ENCODE measurements around the gene SND1. TPM values are rescaled to one million over a fixed set of nuclear protein-coding genes. Genes with fewer than 3 reads are reported as not detected.

SND1 gene
- polyA plus RNA-seq, 4 donors: 47.2 to 148 (median 92.2) TPM

DNA sequence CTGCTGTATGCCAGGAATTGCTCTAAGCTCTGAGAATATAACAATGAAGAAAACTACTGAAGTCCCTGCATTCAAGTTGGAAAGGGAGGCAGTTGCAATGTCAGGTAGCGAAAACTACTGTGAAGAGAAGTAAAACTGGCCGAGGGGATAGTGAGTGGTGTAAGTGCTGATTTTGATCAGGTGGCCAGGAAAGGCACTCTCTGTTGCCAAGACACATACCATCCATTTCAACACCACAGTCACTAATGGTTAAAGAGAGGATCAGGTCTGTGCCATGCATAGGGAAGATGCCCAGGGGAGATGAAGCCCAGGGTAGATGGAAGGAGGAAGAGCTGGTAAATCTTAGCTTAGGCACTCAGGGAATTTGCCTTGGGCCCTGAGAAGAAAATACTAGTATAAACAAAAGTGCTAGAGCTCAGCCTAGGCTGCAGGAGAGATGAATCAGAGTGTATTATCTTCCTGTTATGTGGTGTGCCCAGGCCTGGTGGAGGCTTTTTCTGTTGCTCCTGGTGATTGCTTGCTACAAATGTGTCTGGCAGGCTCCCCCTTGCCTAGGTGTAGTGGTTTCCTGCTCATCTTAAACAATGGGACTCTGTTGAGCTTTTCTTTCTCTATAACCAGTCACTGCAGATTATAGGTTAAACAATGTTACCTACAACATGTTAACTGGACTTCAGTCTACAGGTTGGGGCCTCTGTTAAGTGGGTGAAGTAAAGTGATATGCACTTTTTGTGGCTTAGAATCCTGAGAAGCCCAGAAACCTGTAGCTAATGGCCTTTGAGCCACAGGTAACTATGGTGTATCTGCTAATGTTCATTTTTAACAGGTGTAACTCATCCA, 253.7 kb downstream of the SND1 start:
- Histone ChIP-seq H3K27ac (ENCODE audit: low read depth in 1 of 3, low read length in 2 of 3) (peak overlapping the region in 1 of 3 donors; percentile 66), H3K27me3 (ENCODE audit: control insufficient read depth in 3 of 3, insufficient read depth in 3 of 3, low read length in 3 of 3) (no peaks in the 10 kb centered on the region), H3K9me3 (ENCODE audit: control insufficient read depth in 2 of 2, insufficient read depth in 1 of 2, low read depth in 1 of 2, low read length in 1 of 2) (no peaks in the 10 kb centered on the region), H3K4me1 (ENCODE audit: control insufficient read depth in 3 of 3, insufficient read depth in 2 of 3, low read depth in 1 of 3, low read length in 2 of 3) (peaks cover 4 to 59% (median 15%) of the 10 kb centered on the region in 3 donors), H3K4me3 (ENCODE audit: low read depth in 1 of 3, low read length in 3 of 3) (no peak overlapping the region), H3K36me3 (ENCODE audit: control insufficient read depth in 3 of 3, insufficient read depth in 2 of 3, low read depth in 1 of 3, low read length in 3 of 3) (peaks cover 0 to 1% (median 0%) of the 10 kb centered on the region in 3 donors)
- DNase-seq (peak in 1 of 2 donors; percentile 58), FAIRE-seq (no peak)
- 86 to 92% (median 88%) methylated on average over 2 of the region's 2 CpGs for WGBS, 3 donors

DNA sequence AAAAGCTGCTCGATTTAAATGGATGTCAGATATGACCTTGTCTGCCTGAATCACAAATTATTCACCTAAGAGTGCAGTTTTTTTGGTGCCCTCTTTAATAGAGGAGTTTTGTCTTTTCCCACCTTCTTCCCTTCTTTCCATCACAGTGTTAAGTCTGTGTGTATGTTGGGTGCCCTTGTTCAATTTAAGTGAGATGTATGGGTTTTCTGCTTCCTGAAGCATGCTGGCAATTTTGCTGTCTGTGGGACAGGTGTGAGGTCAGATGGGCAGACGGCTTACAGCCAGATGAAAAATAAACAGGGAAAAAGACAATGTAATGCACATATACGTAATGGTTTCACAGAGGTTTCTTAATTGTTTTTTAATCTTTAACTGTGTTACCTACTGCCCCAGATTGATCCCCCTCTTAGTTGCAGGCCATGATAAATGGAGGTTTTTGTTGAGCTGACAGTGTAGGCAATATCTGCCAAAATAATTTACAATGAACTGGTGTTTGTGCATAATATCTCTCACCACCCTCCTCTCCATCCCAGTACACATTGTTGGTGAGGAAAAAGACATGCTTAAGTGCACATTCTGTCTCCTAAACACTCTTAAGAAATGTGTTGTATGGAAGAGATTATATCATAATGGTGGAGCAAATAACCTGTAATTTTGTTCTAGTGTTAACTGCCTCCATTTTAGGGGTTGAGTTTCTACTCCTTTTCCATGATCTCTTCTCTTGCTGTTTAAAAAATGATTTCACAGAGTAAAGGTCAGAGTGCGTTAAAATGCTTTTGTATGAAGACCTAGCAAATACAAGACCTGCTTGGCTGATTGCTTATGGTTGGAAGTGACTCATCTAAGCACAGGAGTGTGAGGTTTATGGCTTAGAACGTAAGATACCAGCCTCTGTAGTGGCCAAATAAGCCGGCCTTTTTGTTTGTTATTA, 255.4 kb downstream of the SND1 start:
- H3K36me3 ChIP-seq (ENCODE audit: control insufficient read depth in 3 of 3, insufficient read depth in 2 of 3, low read depth in 1 of 3, low read length in 3 of 3): peaks cover 0 to 5% (median 0%) of the 10 kb centered on the region in 3 donors
- peak overlapping the region in 1 of 3 donors; percentile 66 for H3K27ac ChIP-seq (ENCODE audit: low read depth in 1 of 3, low read length in 2 of 3)
- H3K4me3 ChIP-seq (ENCODE audit: low read depth in 1 of 3, low read length in 3 of 3): no peak overlapping the region
- WGBS, 3 donors: 29 to 63% (median 35%) methylated on average over 6 of the region's 6 CpGs
- no peaks in the 10 kb centered on the region for H3K27me3 ChIP-seq (ENCODE audit: control insufficient read depth in 3 of 3, insufficient read depth in 3 of 3, low read length in 3 of 3)
- no peaks in the 10 kb centered on the region for H3K9me3 ChIP-seq (ENCODE audit: control insufficient read depth in 2 of 2, insufficient read depth in 1 of 2, low read depth in 1 of 2, low read length in 1 of 2)
- peaks cover 2 to 47% (median 8%) of the 10 kb centered on the region in 3 donors for H3K4me1 ChIP-seq (ENCODE audit: control insufficient read depth in 3 of 3, insufficient read depth in 2 of 3, low read depth in 1 of 3, low read length in 2 of 3)
- DNase-seq (peak; percentile 80 to 84), FAIRE-seq (no peak)

DNA sequence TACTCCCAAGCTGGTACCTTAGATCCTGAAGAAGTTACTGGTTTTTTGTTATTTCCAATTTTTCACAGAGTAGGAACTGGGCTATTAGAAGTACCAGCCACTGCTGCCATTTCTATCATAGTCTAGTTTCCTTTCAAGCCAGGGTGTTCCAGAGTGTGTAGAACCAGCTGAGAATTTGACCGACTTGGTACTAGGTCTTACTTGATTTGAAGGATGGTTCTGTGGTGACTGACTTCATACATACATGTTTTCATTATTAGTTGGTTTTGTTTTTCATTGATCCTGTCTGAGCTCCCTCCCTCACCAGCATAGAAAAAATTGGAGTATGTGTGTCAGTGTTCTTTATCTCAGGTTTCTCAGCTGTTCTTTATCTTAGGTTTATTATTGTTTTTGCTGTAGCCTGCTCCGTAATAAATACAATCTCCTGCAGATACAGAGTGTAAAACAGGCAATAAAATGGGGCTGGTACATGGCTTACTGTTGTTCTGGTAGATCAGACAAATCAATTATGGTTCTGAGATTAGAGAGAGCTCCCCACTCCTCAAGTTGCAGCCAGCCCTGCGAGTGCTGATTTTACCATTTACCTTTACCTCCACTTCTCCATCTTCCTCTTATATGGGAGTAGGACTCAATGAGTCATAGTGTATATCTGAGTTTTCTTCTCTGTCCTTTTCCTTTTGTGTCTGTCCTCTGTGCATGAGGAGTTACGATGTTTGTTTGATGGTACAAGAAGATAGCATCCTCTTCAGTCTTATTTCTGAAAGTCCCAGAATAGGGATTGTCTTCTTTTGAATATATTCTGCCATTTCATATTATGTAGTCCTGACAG, 256.6 kb downstream of the SND1 start:
- Histone ChIP-seq H3K27ac (ENCODE audit: low read depth in 1 of 3, low read length in 2 of 3) (peak overlapping the region in 1 of 3 donors; percentile 66), H3K36me3 (ENCODE audit: control insufficient read depth in 3 of 3, insufficient read depth in 2 of 3, low read depth in 1 of 3, low read length in 3 of 3) (peaks cover 0 to 5% (median 0%) of the 10 kb centered on the region in 3 donors), H3K4me1 (ENCODE audit: control insufficient read depth in 3 of 3, insufficient read depth in 2 of 3, low read depth in 1 of 3, low read length in 2 of 3) (peaks cover 7 to 51% (median 8%) of the 10 kb centered on the region in 3 donors), H3K4me3 (ENCODE audit: low read depth in 1 of 3, low read length in 3 of 3) (no peak overlapping the region), H3K27me3 (ENCODE audit: control insufficient read depth in 3 of 3, insufficient read depth in 3 of 3, low read length in 3 of 3) (no peaks in the 10 kb centered on the region), H3K9me3 (ENCODE audit: control insufficient read depth in 2 of 2, insufficient read depth in 1 of 2, low read depth in 1 of 2, low read length in 1 of 2) (no peaks in the 10 kb centered on the region)
- WGBS, 3 donors: 17 to 66% (median 42%) methylated on average over 4 of the region's 4 CpGs
- FAIRE-seq (no peak), DNase-seq (peak; percentile 70 to 74)

DNA sequence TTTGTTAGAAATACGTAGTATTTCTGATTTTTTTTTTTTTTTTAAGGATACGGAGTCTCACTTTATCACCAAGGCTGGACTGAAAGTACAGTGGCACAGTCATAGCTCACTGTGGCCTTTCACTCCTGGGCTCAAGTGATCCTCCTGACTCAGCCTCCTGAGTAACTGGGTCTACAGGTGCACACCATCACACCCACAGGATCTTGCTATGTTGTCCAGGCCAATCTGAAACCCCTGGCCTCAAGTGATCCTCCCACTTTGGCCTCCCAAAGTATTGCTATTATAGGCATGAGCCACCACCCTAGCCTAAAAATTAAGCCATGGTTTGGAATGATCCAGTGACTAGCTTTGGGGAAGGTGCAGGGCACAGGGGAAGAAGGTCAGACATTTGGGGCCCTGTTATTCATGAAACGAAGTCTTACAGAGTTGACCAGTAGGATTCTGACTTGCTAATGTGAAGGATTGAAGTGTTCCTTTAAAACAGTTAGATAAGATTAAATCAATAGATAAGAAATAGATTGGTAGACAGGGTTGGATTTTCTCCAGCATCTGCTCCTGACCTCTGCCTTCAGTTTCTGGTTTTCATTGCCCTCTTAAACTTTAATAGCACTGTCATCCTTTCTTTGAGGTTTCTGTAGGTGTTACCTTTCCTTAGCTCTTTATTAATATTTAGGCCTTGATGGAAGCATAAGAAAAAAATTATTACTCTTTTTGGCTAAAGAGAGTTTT, 257.6 kb downstream of the SND1 start:
- Histone ChIP-seq H3K4me3 (ENCODE audit: low read depth in 1 of 3, low read length in 3 of 3) (no peak overlapping the region), H3K36me3 (ENCODE audit: control insufficient read depth in 3 of 3, insufficient read depth in 2 of 3, low read depth in 1 of 3, low read length in 3 of 3) (peaks cover 0 to 5% (median 0%) of the 10 kb centered on the region in 3 donors), H3K9me3 (ENCODE audit: control insufficient read depth in 2 of 2, insufficient read depth in 1 of 2, low read depth in 1 of 2, low read length in 1 of 2) (no peaks in the 10 kb centered on the region), H3K4me1 (ENCODE audit: control insufficient read depth in 3 of 3, insufficient read depth in 2 of 3, low read depth in 1 of 3, low read length in 2 of 3) (peaks cover 7 to 46% (median 8%) of the 10 kb centered on the region in 3 donors), H3K27ac (ENCODE audit: low read depth in 1 of 3, low read length in 2 of 3) (no peak overlapping the region), H3K27me3 (ENCODE audit: control insufficient read depth in 3 of 3, insufficient read depth in 3 of 3, low read length in 3 of 3) (no peaks in the 10 kb centered on the region)
- WGBS, 3 donors: 63 to 84% (median 71%) methylated on average over 3 of the region's 3 CpGs
- FAIRE-seq (no peak), DNase-seq (peak in 1 of 2 donors; percentile 15)

DNA sequence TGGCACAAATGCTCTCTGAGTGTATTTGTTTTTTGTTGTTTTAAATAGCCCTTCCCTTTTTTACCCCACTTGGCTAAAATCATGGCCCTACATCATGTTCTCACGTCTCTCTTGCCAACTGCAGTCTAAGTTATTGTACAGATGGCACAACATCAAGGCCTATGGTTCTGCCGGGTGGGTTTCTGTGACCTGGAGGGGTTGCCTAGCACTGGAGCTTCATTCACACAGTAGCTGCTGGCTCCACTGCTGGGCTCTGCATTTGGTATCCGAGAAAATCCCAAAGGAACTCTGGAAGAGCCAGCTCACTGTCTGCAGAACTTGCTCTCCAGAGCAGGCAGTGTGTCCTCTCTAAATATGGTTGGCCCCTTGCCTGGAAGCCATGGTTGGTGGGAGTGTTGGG, 258.7 kb downstream of the SND1 start:
- DNase-seq: no peak
- 82 to 97% (median 96%) methylated on average over 3 of the region's 3 CpGs for WGBS, 3 donors
- Histone ChIP-seq H3K27ac (ENCODE audit: low read depth in 1 of 3, low read length in 2 of 3) (no peak overlapping the region), H3K4me3 (ENCODE audit: low read depth in 1 of 3, low read length in 3 of 3) (no peak overlapping the region), H3K36me3 (ENCODE audit: control insufficient read depth in 3 of 3, insufficient read depth in 2 of 3, low read depth in 1 of 3, low read length in 3 of 3) (peaks cover 0 to 5% (median 0%) of the 10 kb centered on the region in 3 donors), H3K4me1 (ENCODE audit: control insufficient read depth in 3 of 3, insufficient read depth in 2 of 3, low read depth in 1 of 3, low read length in 2 of 3) (peaks cover 7 to 42% (median 8%) of the 10 kb centered on the region in 3 donors), H3K27me3 (ENCODE audit: control insufficient read depth in 3 of 3, insufficient read depth in 3 of 3, low read length in 3 of 3) (no peaks in the 10 kb centered on the region), H3K9me3 (ENCODE audit: control insufficient read depth in 2 of 2, insufficient read depth in 1 of 2, low read depth in 1 of 2, low read length in 1 of 2) (no peaks in the 10 kb centered on the region)
- FAIRE-seq: no peak

DNA sequence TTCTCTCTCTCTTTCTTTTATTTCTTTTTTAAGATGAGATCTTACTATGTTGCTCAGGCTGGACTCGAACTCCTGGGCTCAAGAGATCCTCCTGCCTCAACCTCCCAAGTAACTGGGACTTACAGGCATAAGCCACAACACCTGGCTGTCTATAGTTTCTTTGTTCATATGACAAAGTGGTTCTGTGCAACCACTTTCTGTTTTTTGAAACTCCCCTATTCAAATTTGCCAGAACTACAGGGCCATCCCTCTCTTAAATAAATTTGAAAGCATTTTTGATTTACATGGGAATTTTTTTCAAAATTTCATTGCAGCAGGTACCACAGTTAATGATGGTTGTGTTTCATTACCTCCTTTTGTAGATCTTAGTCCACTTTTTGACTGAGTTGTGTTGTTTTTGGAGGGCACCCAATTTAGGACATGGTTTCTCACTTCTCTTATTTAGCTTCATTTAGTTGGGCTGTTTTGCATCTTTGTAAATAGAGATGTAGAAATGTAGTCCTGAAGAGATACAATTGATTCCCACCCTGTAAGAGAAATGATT, 260.0 kb downstream of the SND1 start:
- FAIRE-seq: no peak
- WGBS, 3 donors: 90 to 97% (median 92%) methylated on average over 1 of the region's 1 CpG
- Histone ChIP-seq H3K36me3 (ENCODE audit: control insufficient read depth in 3 of 3, insufficient read depth in 2 of 3, low read depth in 1 of 3, low read length in 3 of 3) (peaks cover 0 to 5% (median 0%) of the 10 kb centered on the region in 3 donors), H3K27ac (ENCODE audit: low read depth in 1 of 3, low read length in 2 of 3) (no peak overlapping the region), H3K9me3 (ENCODE audit: control insufficient read depth in 2 of 2, insufficient read depth in 1 of 2, low read depth in 1 of 2, low read length in 1 of 2) (no peaks in the 10 kb centered on the region), H3K4me1 (ENCODE audit: control insufficient read depth in 3 of 3, insufficient read depth in 2 of 3, low read depth in 1 of 3, low read length in 2 of 3) (peaks cover 5 to 28% (median 6%) of the 10 kb centered on the region in 3 donors), H3K27me3 (ENCODE audit: control insufficient read depth in 3 of 3, insufficient read depth in 3 of 3, low read length in 3 of 3) (no peaks in the 10 kb centered on the region), H3K4me3 (ENCODE audit: low read depth in 1 of 3, low read length in 3 of 3) (no peak overlapping the region)
- DNase-seq: no peak

DNA sequence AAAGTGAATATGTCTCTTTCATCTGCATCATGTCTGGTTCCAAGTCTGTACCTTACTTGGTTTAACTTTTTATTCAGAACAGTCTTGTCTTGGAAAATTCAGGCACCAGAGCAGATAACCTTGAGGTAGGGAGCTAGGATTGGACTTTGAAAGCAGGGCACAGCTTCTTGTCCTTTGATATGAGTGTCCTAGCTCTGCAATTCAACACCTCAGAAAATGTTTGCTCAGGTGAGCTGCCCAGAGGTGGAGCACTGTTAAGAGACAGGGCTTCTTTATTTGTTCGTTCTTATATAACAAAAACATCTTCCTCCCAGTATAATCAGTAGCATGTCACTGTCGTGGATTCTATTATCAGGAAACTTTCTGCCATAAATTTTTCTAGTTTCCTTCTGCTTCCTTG, 260.9 kb downstream of the SND1 start:
- FAIRE-seq (no peak), DNase-seq (peak; percentile 62 to 78)
- no peak overlapping the region for H3K27ac ChIP-seq (ENCODE audit: low read depth in 1 of 3, low read length in 2 of 3)
- H3K4me3 ChIP-seq (ENCODE audit: low read depth in 1 of 3, low read length in 3 of 3): no peak overlapping the region
- peaks cover 0 to 19% (median 4%) of the 10 kb centered on the region in 3 donors for H3K4me1 ChIP-seq (ENCODE audit: control insufficient read depth in 3 of 3, insufficient read depth in 2 of 3, low read depth in 1 of 3, low read length in 2 of 3)
- peaks cover 0 to 5% (median 0%) of the 10 kb centered on the region in 3 donors for H3K36me3 ChIP-seq (ENCODE audit: control insufficient read depth in 3 of 3, insufficient read depth in 2 of 3, low read depth in 1 of 3, low read length in 3 of 3)
- no peaks in the 10 kb centered on the region for H3K9me3 ChIP-seq (ENCODE audit: control insufficient read depth in 2 of 2, insufficient read depth in 1 of 2, low read depth in 1 of 2, low read length in 1 of 2)
- no peaks in the 10 kb centered on the region for H3K27me3 ChIP-seq (ENCODE audit: control insufficient read depth in 3 of 3, insufficient read depth in 3 of 3, low read length in 3 of 3)
- WGBS, 3 donors: 9 to 46% (median 27%) methylated on average over 2 of the region's 2 CpGs
